ENCODE measurements around the gene TACC3.

The TACC3 gene

DNA sequence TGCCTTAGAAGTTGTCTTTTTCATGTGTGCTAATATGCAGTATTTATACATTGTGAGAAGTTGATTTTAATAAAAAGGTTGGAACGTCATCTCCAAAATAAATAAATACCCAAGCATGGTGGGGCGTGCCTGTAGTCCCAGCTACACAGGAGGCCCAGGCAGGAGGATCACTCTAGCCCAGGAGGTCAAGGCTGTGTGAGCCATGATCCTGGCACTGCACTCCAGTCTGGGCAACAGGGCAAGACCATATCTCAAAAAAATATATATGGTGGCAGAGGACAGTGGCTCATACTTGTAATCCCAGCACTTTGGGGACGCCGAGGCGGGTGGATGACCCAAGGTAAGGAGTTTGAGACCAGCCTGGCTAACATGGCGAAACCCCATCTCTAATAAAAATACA is 15.6 kb upstream of the TACC3 start:
- DNase-seq = no peak

GRCh38 chr4:1706358-1706757 is 15.0 kb upstream of the TACC3 start:
- DNase-seq = no peak

DNA sequence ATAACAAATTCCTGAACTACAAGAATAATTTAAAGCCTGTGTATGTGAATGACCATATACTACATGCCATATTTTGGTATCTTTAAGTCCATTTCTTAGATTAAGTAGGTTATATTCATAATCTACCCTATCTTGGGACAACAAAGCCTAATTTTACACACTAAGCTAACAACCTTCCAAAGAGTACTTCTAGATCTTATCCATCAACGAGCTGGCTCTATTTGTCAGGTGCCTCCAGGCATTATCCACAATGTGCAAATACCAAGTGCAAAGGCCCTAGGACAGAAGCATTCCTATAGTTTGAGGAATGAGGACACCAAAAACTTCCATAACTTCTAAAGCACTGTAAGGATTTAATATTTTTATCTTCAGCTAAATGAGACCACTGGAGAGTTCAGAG is 12.7 kb upstream of the TACC3 start:
- DNase-seq = no peak

DNA sequence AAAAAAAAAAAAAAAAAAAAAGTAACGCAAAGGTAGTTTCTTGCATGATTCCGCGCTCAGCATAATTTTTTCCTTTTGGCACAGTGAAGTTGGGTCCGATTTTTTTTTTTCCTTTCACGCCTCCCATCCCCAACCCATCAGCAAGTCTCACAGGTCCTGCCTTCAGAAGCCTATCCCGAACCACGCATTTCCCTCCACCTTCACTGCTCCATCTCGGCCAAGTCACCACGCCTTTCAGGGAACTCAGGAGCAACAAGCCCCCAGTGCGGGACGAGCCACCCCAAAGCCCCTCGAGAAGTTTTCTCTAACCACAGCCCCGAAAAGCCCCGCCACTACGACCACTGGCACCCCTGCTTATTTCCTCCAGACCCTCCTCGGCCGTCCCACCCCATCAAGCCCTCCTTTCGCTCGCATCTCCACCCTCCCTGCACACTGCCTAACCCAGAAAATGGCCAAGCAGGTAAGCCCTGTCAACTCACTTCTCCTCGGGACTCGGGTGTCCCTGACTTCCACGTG is 10.2 kb upstream of the TACC3 start:
- peak; percentile 60 for DNase-seq

DNA sequence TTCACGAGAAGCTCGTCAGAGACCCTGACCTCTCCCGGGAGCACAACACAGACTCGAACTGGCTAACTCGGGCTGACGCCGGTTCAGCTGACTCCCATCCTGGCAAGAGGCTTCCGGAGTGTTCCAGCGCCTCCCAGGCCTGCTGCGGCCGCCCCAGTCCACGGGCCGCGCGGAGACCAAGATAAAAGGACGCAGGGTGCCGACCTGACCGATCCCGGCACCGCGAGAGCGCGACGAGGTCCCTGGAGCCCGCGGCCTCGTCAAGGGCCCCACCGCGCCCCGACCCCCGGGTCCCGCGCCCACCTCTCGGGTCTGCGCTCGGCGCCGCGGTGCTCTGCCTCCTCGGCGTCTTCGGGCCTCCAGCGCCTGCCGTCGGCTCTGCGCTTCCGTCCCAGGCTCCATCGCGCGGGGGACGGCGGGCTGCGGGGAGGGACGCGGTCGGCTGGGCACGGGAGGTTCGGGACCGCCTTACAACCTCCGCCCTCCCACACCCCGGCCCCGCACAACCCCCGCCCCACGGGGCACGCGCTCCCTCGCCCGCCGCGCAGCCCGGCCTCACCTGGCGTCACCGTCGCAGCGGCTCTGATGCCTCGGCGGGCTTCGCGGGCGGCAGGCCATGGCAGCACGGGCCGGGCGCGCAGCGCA is 9.6 kb upstream of the TACC3 start:
- peak; percentile 85 for DNase-seq

GRCh38 chr4:1712216-1713002 is 8.9 kb upstream of the TACC3 start, which contains the start of gene SLBP:
Gene SLBP (minus strand): TSS chr4:1712319. CDS start chr4:1712188, 131 bp downstream.
- DNase-seq = peak; percentile 100

DNA sequence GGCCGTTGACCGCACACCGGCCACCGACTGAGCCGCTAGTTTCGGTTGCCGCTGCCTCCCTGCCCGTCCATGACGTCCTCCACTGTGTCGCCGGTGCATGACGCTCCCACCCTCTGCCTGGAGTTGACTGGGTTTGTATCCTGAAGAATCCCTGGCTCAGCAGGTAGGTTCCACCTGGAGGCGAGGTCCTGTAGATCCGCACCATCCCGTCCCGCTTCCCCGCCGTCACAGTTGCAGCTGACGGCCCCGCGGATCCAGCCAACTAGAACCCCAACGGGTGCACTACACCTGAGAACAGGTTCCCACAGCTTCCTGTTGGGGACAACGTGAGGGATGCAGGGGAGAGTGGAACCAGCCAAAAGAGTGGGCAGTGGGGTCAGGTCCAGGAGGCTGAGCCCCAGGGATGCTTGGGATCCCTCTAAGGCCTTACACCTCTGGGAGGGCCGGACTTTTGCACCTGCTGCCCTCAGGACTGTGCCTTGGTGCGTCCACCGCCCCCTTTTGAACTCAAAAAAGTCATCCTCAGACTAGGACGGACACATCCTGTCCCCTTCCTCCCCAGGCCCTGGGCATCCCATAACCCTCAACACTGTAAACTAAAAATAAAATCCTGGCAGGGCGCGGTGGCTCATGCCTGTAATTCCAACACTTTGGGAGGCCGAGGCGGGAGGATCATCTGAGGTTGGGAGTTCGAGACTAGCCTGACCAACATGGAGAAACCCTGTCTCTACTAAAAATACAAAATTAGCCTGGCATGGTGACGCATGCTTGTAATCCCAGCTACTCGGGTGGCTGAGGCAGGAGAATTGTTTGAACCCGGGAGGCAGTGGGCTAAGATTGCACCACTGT is 8.1 kb upstream of the TACC3 start:
- DNase-seq = peak; percentile 94

DNA sequence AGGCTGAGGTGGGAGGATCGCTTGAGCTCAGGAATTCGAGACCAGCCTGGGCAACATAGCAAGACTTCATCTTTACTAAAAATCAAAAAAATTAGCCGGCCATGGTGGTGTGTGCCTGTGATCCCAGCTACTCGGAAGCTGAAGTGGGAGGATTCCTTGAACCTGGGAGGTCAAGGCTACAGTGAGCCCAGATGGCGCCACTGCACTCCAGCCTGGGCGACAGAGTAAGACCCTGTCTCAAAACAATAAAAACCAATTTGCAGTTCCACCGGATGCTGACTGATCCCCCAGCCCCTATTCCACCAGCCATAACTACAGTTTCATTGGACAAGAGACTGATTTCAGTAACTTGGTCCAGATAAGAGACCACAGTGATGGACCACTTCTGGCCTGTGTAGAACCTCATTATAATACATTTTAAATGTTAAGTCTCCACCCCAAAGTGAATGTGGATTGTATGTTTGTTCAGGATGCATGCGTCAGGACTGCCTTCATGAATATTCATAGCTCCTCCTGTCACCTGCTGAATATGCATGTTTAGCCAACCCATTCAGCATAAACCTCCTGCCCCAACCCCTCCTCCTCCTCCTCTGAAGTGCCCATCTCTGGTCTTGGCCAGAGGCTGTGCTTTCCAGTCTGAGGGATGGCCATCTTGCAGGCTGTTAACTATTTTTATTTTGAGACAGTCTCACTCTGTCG is 6.9 kb upstream of the TACC3 start:
- DNase-seq = peak; percentile 73

DNA sequence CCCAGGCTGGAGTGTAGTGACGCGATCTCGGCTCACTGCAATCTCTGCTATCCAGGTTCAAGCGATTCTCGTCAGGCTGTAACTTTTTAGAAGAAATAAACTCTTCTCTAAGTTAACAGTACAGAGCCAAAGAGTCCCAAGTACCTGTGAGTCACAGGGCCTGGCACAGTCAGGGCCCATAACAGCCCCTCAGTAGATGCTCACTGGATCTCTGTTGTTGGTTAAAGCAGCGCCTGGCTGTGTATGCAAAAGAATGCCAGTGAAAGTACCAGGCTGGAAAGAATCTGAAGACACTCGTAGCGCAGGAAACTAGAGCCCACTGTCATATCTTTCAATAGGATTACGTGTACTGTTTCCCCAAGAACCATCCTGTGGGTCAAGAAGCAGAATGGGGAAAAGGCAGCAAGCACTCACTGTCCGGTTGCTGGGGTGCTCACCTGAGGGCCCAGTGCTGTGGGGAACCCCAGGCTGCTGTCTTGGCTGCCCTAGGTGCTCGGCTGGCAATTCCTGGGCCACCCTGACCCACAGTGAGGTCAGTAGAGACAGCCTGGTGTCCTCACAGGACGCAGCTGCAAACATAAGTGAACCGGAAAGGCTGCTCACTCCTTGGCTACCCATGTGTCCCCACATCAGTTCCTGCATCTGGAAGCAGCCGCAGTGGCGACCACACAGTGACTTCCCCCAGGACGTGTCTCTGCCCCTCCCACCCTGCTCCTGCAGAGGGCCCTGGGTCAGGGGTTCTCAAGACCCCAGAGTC is 6.1 kb upstream of the TACC3 start:
- peak; percentile 45 for DNase-seq

GRCh38 chr4:1716065-1716945 is 5.0 kb upstream of the TACC3 start:
- no peak for DNase-seq

- no peak for DNase-seq
Observed at GRCh38 chr4:1717129-1718094, 3.9 kb upstream of the TACC3 start.

GRCh38 chr4:1718095-1718850 is 3.0 kb upstream of the TACC3 start:
- DNase-seq = peak; percentile 58

GRCh38 chr4:1720163-1720983 is 948 bp upstream of the TACC3 start:
- peak; percentile 88 for DNase-seq

- peak; percentile 75 for DNase-seq
Observed at GRCh38 chr4:1721666-1722550, 587 bp downstream of the TACC3 start.

- peak; percentile 55 for DNase-seq
Observed at GRCh38 chr4:1722551-1723118, 1.3 kb downstream of the TACC3 start.

- no peak for DNase-seq
Observed at GRCh38 chr4:1723131-1723801, 1.9 kb downstream of the TACC3 start.

All from DMS53 (cell line).